ENCODE results near the gene DIAPH3.

DIAPH3 gene

DNA sequence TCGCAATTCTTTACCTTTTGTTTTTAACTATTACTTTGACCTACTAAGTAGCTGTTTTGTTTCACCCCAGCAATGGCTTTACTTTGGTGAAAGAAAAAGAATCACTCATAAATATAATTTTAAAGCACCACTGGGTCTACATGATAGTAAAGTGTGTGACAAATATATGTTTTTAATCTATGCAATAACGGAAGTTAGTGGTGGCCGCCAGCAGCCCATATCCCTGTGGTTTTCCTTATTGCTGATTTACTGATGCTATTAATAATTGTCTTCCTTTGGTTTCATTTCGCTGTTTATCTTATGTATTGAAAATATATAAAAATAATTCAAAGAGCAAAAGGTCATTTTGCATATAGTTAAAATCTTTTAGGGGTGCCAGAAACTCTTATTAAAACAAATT, 491.3 kb downstream of the DIAPH3 start:
- Histone ChIP-seq H3K9ac (ENCODE audit: low read length) (no peak overlapping the region), H3K27me3 (ENCODE audit: control insufficient read depth, insufficient read depth, low read length) (no peaks in the 10 kb centered on the region), H3K4me3 (ENCODE audit: low read length) (no peak overlapping the region), H3K27ac (ENCODE audit: low read depth, low read length) (no peak overlapping the region), H3K4me1 (ENCODE audit: control insufficient read depth, insufficient read depth, low read length) (no peaks in the 10 kb centered on the region), H3K36me3 (ENCODE audit: control insufficient read depth, insufficient read depth, low read length) (no peaks in the 10 kb centered on the region)

- no peak overlapping the region for H3K27ac ChIP-seq (ENCODE audit: low read depth, low read length)
- no peaks in the 10 kb centered on the region for H3K27me3 ChIP-seq (ENCODE audit: control insufficient read depth, insufficient read depth, low read length)
- no peak overlapping the region for H3K9ac ChIP-seq (ENCODE audit: low read length)
- H3K4me3 ChIP-seq (ENCODE audit: low read length) = no peak overlapping the region
- H3K36me3 ChIP-seq (ENCODE audit: control insufficient read depth, insufficient read depth, low read length) = no peaks in the 10 kb centered on the region
- no peaks in the 10 kb centered on the region for H3K4me1 ChIP-seq (ENCODE audit: control insufficient read depth, insufficient read depth, low read length)
These were observed 491.8 kb downstream of the DIAPH3 start for GRCh38 chr13:59671881-59672280.

GRCh38 chr13:59666504-59666903, 497.2 kb downstream of the DIAPH3 start:
- Histone ChIP-seq H3K4me3 (ENCODE audit: low read length) (no peak overlapping the region), H3K27me3 (ENCODE audit: control insufficient read depth, insufficient read depth, low read length) (no peaks in the 10 kb centered on the region), H3K4me1 (ENCODE audit: control insufficient read depth, insufficient read depth, low read length) (no peaks in the 10 kb centered on the region), H3K9ac (ENCODE audit: low read length) (no peak overlapping the region), H3K27ac (ENCODE audit: low read depth, low read length) (no peak overlapping the region), H3K36me3 (ENCODE audit: control insufficient read depth, insufficient read depth, low read length) (no peaks in the 10 kb centered on the region)

- Histone ChIP-seq H3K27ac (ENCODE audit: low read depth, low read length) (no peak overlapping the region), H3K4me3 (ENCODE audit: low read length) (no peak overlapping the region), H3K9ac (ENCODE audit: low read length) (no peak overlapping the region), H3K4me1 (ENCODE audit: control insufficient read depth, insufficient read depth, low read length) (no peaks in the 10 kb centered on the region), H3K36me3 (ENCODE audit: control insufficient read depth, insufficient read depth, low read length) (no peaks in the 10 kb centered on the region), H3K27me3 (ENCODE audit: control insufficient read depth, insufficient read depth, low read length) (no peaks in the 10 kb centered on the region)
These were observed 498.0 kb downstream of the DIAPH3 start for GRCh38 chr13:59665732-59666131.

- Histone ChIP-seq H3K27ac (ENCODE audit: low read depth, low read length) (no peak overlapping the region), H3K27me3 (ENCODE audit: control insufficient read depth, insufficient read depth, low read length) (no peaks in the 10 kb centered on the region), H3K9ac (ENCODE audit: low read length) (no peak overlapping the region), H3K4me1 (ENCODE audit: control insufficient read depth, insufficient read depth, low read length) (no peaks in the 10 kb centered on the region), H3K4me3 (ENCODE audit: low read length) (no peak overlapping the region), H3K36me3 (ENCODE audit: control insufficient read depth, insufficient read depth, low read length) (no peaks in the 10 kb centered on the region)
These were observed 498.5 kb downstream of the DIAPH3 start for GRCh38 chr13:59665184-59665583.

GRCh38 chr13:59664586-59664985, 499.1 kb downstream of the DIAPH3 start:
- Histone ChIP-seq H3K27me3 (ENCODE audit: control insufficient read depth, insufficient read depth, low read length) (no peaks in the 10 kb centered on the region), H3K4me3 (ENCODE audit: low read length) (no peak overlapping the region), H3K4me1 (ENCODE audit: control insufficient read depth, insufficient read depth, low read length) (no peaks in the 10 kb centered on the region), H3K9ac (ENCODE audit: low read length) (no peak overlapping the region), H3K27ac (ENCODE audit: low read depth, low read length) (no peak overlapping the region), H3K36me3 (ENCODE audit: control insufficient read depth, insufficient read depth, low read length) (no peaks in the 10 kb centered on the region)

DNA sequence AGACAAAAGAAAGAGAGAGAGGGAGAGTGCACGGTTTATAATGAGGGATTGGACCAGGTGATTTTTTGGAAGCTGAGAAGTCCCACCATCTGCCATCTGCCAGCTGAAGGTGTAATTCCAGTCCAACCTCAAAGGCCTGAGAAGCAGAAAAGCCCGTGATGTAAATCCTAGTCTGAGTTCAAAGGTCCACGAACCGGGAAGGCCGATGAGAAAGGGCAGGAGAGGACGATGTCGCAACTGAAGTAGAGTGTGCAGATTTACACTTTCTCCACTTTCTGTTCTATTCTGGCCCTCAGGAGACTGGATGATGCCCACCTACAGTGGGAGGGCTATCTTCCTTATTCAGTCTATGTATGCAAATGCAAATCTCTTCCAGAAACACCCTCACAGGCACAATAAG, 500.0 kb downstream of the DIAPH3 start:
- Histone ChIP-seq H3K27ac (ENCODE audit: low read depth, low read length) (no peak overlapping the region), H3K9ac (ENCODE audit: low read length) (no peak overlapping the region), H3K27me3 (ENCODE audit: control insufficient read depth, insufficient read depth, low read length) (no peaks in the 10 kb centered on the region), H3K36me3 (ENCODE audit: control insufficient read depth, insufficient read depth, low read length) (no peaks in the 10 kb centered on the region), H3K4me1 (ENCODE audit: control insufficient read depth, insufficient read depth, low read length) (no peaks in the 10 kb centered on the region), H3K4me3 (ENCODE audit: low read length) (no peak overlapping the region)

- H3K27ac ChIP-seq (ENCODE audit: low read depth, low read length) = no peak overlapping the region
- no peaks in the 10 kb centered on the region for H3K36me3 ChIP-seq (ENCODE audit: control insufficient read depth, insufficient read depth, low read length)
- H3K9ac ChIP-seq (ENCODE audit: low read length) = no peak overlapping the region
- H3K27me3 ChIP-seq (ENCODE audit: control insufficient read depth, insufficient read depth, low read length) = no peaks in the 10 kb centered on the region
- no peaks in the 10 kb centered on the region for H3K4me1 ChIP-seq (ENCODE audit: control insufficient read depth, insufficient read depth, low read length)
- no peak overlapping the region for H3K4me3 ChIP-seq (ENCODE audit: low read length)
These were observed 503.1 kb downstream of the DIAPH3 start for GRCh38 chr13:59660582-59660981.

- Histone ChIP-seq H3K4me3 (ENCODE audit: low read length) (no peak overlapping the region), H3K36me3 (ENCODE audit: control insufficient read depth, insufficient read depth, low read length) (no peaks in the 10 kb centered on the region), H3K27me3 (ENCODE audit: control insufficient read depth, insufficient read depth, low read length) (no peaks in the 10 kb centered on the region), H3K4me1 (ENCODE audit: control insufficient read depth, insufficient read depth, low read length) (no peaks in the 10 kb centered on the region), H3K9ac (ENCODE audit: low read length) (no peak overlapping the region), H3K27ac (ENCODE audit: low read depth, low read length) (no peak overlapping the region)
These were observed 503.7 kb downstream of the DIAPH3 start for GRCh38 chr13:59659981-59660380.

DNA sequence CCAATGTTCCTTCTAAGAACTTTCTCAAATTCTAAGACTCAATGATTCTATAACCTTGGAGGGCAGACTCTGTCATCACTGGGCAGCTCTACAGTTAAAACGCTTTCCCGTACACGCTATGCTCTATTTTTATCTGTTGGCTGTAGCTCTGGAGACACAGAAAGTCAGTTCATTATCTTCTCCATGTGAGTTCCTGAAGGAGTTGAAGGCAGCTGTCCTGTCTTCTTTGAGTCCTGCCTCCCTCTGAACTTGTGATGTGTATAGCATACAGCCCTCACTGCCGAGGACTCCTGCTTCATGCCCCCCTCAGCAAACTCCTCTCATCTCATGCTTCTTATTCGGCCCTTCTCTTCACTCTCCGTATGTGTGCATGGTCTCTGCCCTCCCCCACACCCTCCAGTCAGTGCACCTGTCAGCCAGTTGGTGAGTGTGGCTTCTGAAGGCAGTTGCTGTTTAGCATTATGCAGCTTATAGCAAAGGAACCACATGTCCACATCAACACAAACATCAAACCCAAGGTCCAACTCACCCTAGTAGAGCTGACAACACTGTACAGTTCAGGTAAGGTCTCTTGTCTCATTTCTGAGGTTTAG, 504.9 kb downstream of the DIAPH3 start:
- H3K27ac ChIP-seq (ENCODE audit: low read depth, low read length) = no peak overlapping the region
- no peaks in the 10 kb centered on the region for H3K36me3 ChIP-seq (ENCODE audit: control insufficient read depth, insufficient read depth, low read length)
- no peaks in the 10 kb centered on the region for H3K27me3 ChIP-seq (ENCODE audit: control insufficient read depth, insufficient read depth, low read length)
- no peaks in the 10 kb centered on the region for H3K4me1 ChIP-seq (ENCODE audit: control insufficient read depth, insufficient read depth, low read length)
- no peak overlapping the region for H3K4me3 ChIP-seq (ENCODE audit: low read length)
- H3K9ac ChIP-seq (ENCODE audit: low read length) = no peak overlapping the region

DNA sequence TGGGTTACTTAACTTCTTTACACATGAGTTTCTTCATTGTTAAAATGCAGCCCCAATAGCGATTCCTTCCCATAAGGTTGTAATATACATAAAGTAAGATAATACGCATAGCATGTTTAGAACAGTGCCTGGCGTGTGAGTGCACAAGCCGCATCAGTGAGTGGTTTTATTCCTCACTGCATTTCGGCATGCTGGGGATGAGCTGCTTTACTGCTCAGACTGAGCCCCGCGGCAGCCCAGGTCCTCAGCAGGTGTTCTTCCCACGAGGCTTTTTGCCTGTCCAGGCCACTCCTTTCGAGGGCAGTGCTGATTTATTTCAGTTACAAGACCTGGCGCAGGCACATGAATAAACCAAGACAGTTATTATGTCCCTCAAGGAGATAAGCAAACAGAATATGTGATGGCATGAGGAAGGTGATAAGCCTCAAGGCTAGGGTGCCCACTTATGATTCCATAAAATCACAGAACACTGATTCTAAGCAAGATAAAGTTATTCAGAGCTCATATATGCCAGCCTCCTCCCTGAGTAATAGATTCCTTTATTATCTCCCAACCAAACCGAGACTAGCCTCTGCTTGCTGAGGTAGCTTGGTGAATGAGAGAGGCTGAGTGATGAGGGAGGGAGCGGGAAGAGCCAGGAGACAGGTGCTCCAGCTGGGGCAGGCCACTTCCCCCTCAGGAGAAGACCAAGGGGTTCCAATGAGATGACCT, 505.5 kb downstream of the DIAPH3 start:
- H3K36me3 ChIP-seq (ENCODE audit: control insufficient read depth, insufficient read depth, low read length) = no peaks in the 10 kb centered on the region
- H3K4me1 ChIP-seq (ENCODE audit: control insufficient read depth, insufficient read depth, low read length) = no peaks in the 10 kb centered on the region
- no peak overlapping the region for H3K9ac ChIP-seq (ENCODE audit: low read length)
- H3K27me3 ChIP-seq (ENCODE audit: control insufficient read depth, insufficient read depth, low read length) = no peaks in the 10 kb centered on the region
- H3K27ac ChIP-seq (ENCODE audit: low read depth, low read length) = no peak overlapping the region
- no peak overlapping the region for H3K4me3 ChIP-seq (ENCODE audit: low read length)

- no peak overlapping the region for H3K27ac ChIP-seq (ENCODE audit: low read depth, low read length)
- no peaks in the 10 kb centered on the region for H3K27me3 ChIP-seq (ENCODE audit: control insufficient read depth, insufficient read depth, low read length)
- no peaks in the 10 kb centered on the region for H3K4me1 ChIP-seq (ENCODE audit: control insufficient read depth, insufficient read depth, low read length)
- H3K9ac ChIP-seq (ENCODE audit: low read length) = no peak overlapping the region
- H3K36me3 ChIP-seq (ENCODE audit: control insufficient read depth, insufficient read depth, low read length) = no peaks in the 10 kb centered on the region
- no peak overlapping the region for H3K4me3 ChIP-seq (ENCODE audit: low read length)
These were observed 509.8 kb downstream of the DIAPH3 start for GRCh38 chr13:59653916-59654315.

DNA sequence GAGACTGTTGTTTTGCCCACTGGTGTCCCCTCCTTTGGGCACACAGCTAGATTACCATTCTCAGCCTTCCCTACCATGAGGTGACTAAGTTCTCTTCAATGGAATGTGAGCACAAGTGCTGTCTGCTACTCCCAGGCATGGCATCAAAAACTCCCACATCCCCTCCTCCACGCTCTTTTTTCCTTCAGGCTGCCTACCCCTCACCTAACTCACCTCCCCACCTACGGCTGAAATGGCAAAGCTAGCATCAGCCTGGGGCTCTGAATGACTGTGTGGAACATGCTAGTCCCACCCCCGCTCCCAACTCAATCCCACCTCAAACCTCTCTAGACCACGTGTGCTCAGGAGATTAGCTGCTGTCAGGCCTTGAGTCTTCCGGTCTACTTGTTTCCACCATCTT, 512.2 kb downstream of the DIAPH3 start:
- Histone ChIP-seq H3K36me3 (ENCODE audit: control insufficient read depth, insufficient read depth, low read length) (no peaks in the 10 kb centered on the region), H3K4me1 (ENCODE audit: control insufficient read depth, insufficient read depth, low read length) (no peaks in the 10 kb centered on the region), H3K27me3 (ENCODE audit: control insufficient read depth, insufficient read depth, low read length) (no peaks in the 10 kb centered on the region), H3K27ac (ENCODE audit: low read depth, low read length) (no peak overlapping the region), H3K9ac (ENCODE audit: low read length) (no peak overlapping the region), H3K4me3 (ENCODE audit: low read length) (no peak overlapping the region)

All from rectal smooth muscle tissue (tissue), 1 donor.